ENCODE results near the gene DEFB132.

Gene DEFB132

GRCh38 chr20:266596-267562, 9.4 kb downstream of the DEFB132 start:
- DNase-seq (ENCODE audit: low spot score): peak; percentile 68

GRCh38 chr20:270517-270916, 13.0 kb downstream of the DEFB132 start:
- DNase-seq (ENCODE audit: low spot score): no peak

GRCh38 chr20:271069-271468, 13.5 kb downstream of the DEFB132 start:
- no peak for DNase-seq (ENCODE audit: low spot score)

GRCh38 chr20:271528-271927, 14.0 kb downstream of the DEFB132 start:
- DNase-seq (ENCODE audit: low spot score): no peak

GRCh38 chr20:272718-273117, 15.2 kb downstream of the DEFB132 start:
- no peak for DNase-seq (ENCODE audit: low spot score)

GRCh38 chr20:273884-274283, 16.4 kb downstream of the DEFB132 start:
- no peak for DNase-seq (ENCODE audit: low spot score)

GRCh38 chr20:275791-276190, 18.3 kb downstream of the DEFB132 start:
- DNase-seq (ENCODE audit: low spot score): no peak

GRCh38 chr20:276620-277495, 19.3 kb downstream of the DEFB132 start:
- no peak for DNase-seq (ENCODE audit: low spot score)

GRCh38 chr20:277496-277781, 19.9 kb downstream of the DEFB132 start:
- DNase-seq (ENCODE audit: low spot score): no peak

GRCh38 chr20:278181-278580, 20.7 kb downstream of the DEFB132 start:
- no peak for DNase-seq (ENCODE audit: low spot score)

GRCh38 chr20:278607-279571, 21.4 kb downstream of the DEFB132 start:
- no peak for DNase-seq (ENCODE audit: low spot score)

GRCh38 chr20:284172-284571, 26.6 kb downstream of the DEFB132 start:
- DNase-seq (ENCODE audit: low spot score): no peak

- DNase-seq (ENCODE audit: low spot score): no peak
These were observed 29.0 kb downstream of the DEFB132 start for GRCh38 chr20:286508-286907.

- no peak for DNase-seq (ENCODE audit: low spot score)
These were observed 31.6 kb downstream of the DEFB132 start for GRCh38 chr20:288956-289692.

GRCh38 chr20:289693-290083, 32.2 kb downstream of the DEFB132 start:
- no peak for DNase-seq (ENCODE audit: low spot score)

- DNase-seq (ENCODE audit: low spot score): peak; percentile 87
These were observed 32.7 kb downstream of the DEFB132 start, which contains the start of gene C20orf96 for GRCh38 chr20:290084-290831. Gene C20orf96, minus strand, starts transcription at chr20:290750. Its CDS starts 140 bp downstream, at chr20:290610.

GRCh38 chr20:294602-295001, 37.1 kb downstream of the DEFB132 start:
- DNase-seq (ENCODE audit: low spot score): no peak

- no peak for DNase-seq (ENCODE audit: low spot score)
These were observed 38.3 kb downstream of the DEFB132 start for GRCh38 chr20:295804-296203.

- DNase-seq (ENCODE audit: low spot score): peak; percentile 59
These were observed 39.8 kb downstream of the DEFB132 start, which contains the start of gene ZCCHC3 for GRCh38 chr20:297098-297924. Gene ZCCHC3, plus strand, starts transcription at chr20:297570. Its CDS starts 17 bp downstream, at chr20:297587.

Data from kidney capillary endothelial cell (primary cell).